Measurements from ENCODE around the gene GABRA5. TPM values are rescaled to one million over a fixed set of nuclear protein-coding genes. Genes with fewer than 3 reads are reported as not detected.

GABRA5 gene
- total RNA-seq, 1 donor from 2014 or later = 0.54 TPM

- DNase-seq (ENCODE audit: low read depth, low spot score) = no peak
- Mint-ChIP-seq H3K4me1 (no peaks in the 10 kb centered on the region), H3K4me3 (no peak overlapping the region), H3K36me3 (ENCODE audit: low read depth) (peaks cover 23% of the 10 kb centered on the region), H3K27me3 (ENCODE audit: low read depth) (no peaks in the 10 kb centered on the region), H3K27ac (ENCODE audit: unreplicated experiment) (no peak overlapping the region), H3K9me3 (peaks cover 22% of the 10 kb centered on the region)
- no peak for TF ChIP-seq CTCF (conservative IDR thresholded peaks at IDR 0.05)
Observed at GRCh38 chr15:26996250-26996649, 129.4 kb downstream of the GABRA5 start.

Other genes with a start within 250 kb of the GABRA5 start
- gene GABRB3, start 94.0 kb upstream of the GABRA5 start, total RNA-seq = 19.8 and 23.7 TPM in 2 replicates
- gene GABRG3, start 104.1 kb downstream of the GABRA5 start, total RNA-seq = 4.5 and 5.2 TPM in 2 replicates

Data from neural crest cell (in vitro differentiated cells).